ENCODE results near the gene THOC7.

THOC7 gene

GRCh38 chr3:63891518-63891917 is 27.9 kb upstream of the THOC7 start:
- no peak overlapping the region for H3K4me3 ChIP-seq (ENCODE audit: low read depth, low read length)
- no peaks in the 10 kb centered on the region for H3K36me3 ChIP-seq
- H3K9me3 ChIP-seq = no peaks in the 10 kb centered on the region
- no peaks in the 10 kb centered on the region; the same call in 1 of the 2 replicates for H3K4me1 ChIP-seq
- no peaks in the 10 kb centered on the region for H3K27me3 ChIP-seq
- no peak for TF ChIP-seq CTCF (IDR thresholded peaks at IDR 0.05; ENCODE audit: low read depth, low read length)
- DNase-seq = no peak

GRCh38 chr3:63886858-63887257 is 23.3 kb upstream of the THOC7 start:
- Histone ChIP-seq H3K36me3 (no peaks in the 10 kb centered on the region), H3K9me3 (no peaks in the 10 kb centered on the region), H3K4me3 (ENCODE audit: low read depth, low read length) (no peak overlapping the region), H3K4me1 (no peaks in the 10 kb centered on the region; the same call in 1 of the 2 replicates), H3K27me3 (no peaks in the 10 kb centered on the region)
- DNase-seq = no peak
- no peak for TF ChIP-seq CTCF (IDR thresholded peaks at IDR 0.05; ENCODE audit: low read depth, low read length)

GRCh38 chr3:63880653-63881052 is 17.0 kb upstream of the THOC7 start:
- no peaks in the 10 kb centered on the region for H3K27me3 ChIP-seq

GRCh38 chr3:63878394-63879060 is 14.9 kb upstream of the THOC7 start:
- no peak for DNase-seq
- Histone ChIP-seq H3K4me3 (ENCODE audit: low read depth, low read length) (no peak overlapping the region), H3K4me1 (peaks cover 13% of the 10 kb centered on the region), H3K27me3 (no peaks in the 10 kb centered on the region), H3K9me3 (no peaks in the 10 kb centered on the region), H3K36me3 (no peaks in the 10 kb centered on the region)
- no peak for TF ChIP-seq CTCF (IDR thresholded peaks at IDR 0.05; ENCODE audit: low read depth, low read length)

More at GRCh38 chr3:63880653-63881052, 17.0 kb upstream of the THOC7 start:
- TF ChIP-seq CTCF (IDR thresholded peaks at IDR 0.05; ENCODE audit: low read depth, low read length) = no peak
- Histone ChIP-seq H3K36me3 (no peaks in the 10 kb centered on the region), H3K4me3 (ENCODE audit: low read depth, low read length) (no peak overlapping the region), H3K9me3 (no peaks in the 10 kb centered on the region), H3K4me1 (peaks cover 13% of the 10 kb centered on the region)
- no peak for DNase-seq

GRCh38 chr3:63877737-63878393 is 14.3 kb upstream of the THOC7 start:
- H3K27me3 ChIP-seq = no peaks in the 10 kb centered on the region
- H3K36me3 ChIP-seq = no peaks in the 10 kb centered on the region
- peaks cover 13% of the 10 kb centered on the region for H3K4me1 ChIP-seq
- no peak overlapping the region for H3K4me3 ChIP-seq (ENCODE audit: low read depth, low read length)
- TF ChIP-seq CTCF (IDR thresholded peaks at IDR 0.05; ENCODE audit: low read depth, low read length) = no peak
- no peak for DNase-seq
- H3K9me3 ChIP-seq = no peaks in the 10 kb centered on the region

- Histone ChIP-seq H3K9me3 (no peaks in the 10 kb centered on the region), H3K36me3 (no peaks in the 10 kb centered on the region), H3K4me1 (peaks cover 13% of the 10 kb centered on the region), H3K27me3 (no peaks in the 10 kb centered on the region), H3K4me3 (ENCODE audit: low read depth, low read length) (no peak overlapping the region)
- no peak for TF ChIP-seq CTCF (IDR thresholded peaks at IDR 0.05; ENCODE audit: low read depth, low read length)
- no peak for DNase-seq
Observed at GRCh38 chr3:63876260-63876659, 12.7 kb upstream of the THOC7 start.
